Prostate gland (tissue), 2 donors: ENCODE measurements around the gene SEMA6A.

Experiments used
- CTCF ChIP-seq, 4 experiments: fragments of 200-600 bp in 2 of 4; fragments of 450-650 bp in 2 of 4; sonication (generic) in 2 of 4; IDR thresholded peaks; 1 replicate in 3 of 4; 2 replicates in 1 of 4; pipeline ENCODE4 v1.5.1; 2016 to 2019; ENCODE audit warnings: antibody characterized with exemption in 4 of 4, mild to moderate bottlenecking in 2 of 4, moderate library complexity in 2 of 4
- POLR2A ChIP-seq: fragments of 450-650 bp; IDR thresholded peaks from one replicate; pipeline ENCODE4 v1.6.1; 2016; ENCODE audit warnings: antibody characterized with exemption, mild to moderate bottlenecking
- POLR2AphosphoS5 ChIP-seq: sonication (generic); formaldehyde crosslinking; IDR thresholded peaks from one replicate; pipeline ENCODE4 v1.6.1; 2017; ENCODE audit warnings: antibody characterized with exemption

- TF ChIP-seq POLR2A (no peak), CTCF (IDR thresholded peaks at IDR 0.05) (no peak), POLR2AphosphoS5 (no peak)
Observed at GRCh38 chr5:116575326-116576052, 866 bp upstream of the SEMA6A start.
